Fibroblast of skin of scalp (primary cell): Measurements from ENCODE around the gene AP2A1. TPM values are rescaled to one million over a fixed set of nuclear protein-coding genes. Genes with fewer than 3 reads are reported as not detected.
A peak's percentile ranks its signal among the peaks of the same experiment; 100 is the strongest.
"Not testable (repeated sequence)": the region's sequence is repeated elsewhere in the genome, so short reads cannot be mapped to it uniquely, and the experiment has no call there.

ENCODE experiments used
- DNase-seq: peaks from one replicate; pipeline ENCODE4 v3.0.0-alpha.2; 2013
- polyA plus RNA-seq, 2 experiments: library from polyadenylated mRNA; unstranded; fragments of 120-200 nt; gene quantifications; one replicate each; pipeline ENCODE4 v1.2.1, GENCODE V29; 2013; ENCODE audit not compliant: insufficient read length in 2 of 2

The AP2A1 gene
- polyA plus RNA-seq (2013, experiment 1 of 2; ENCODE audit: insufficient read length) = 129 TPM
- polyA plus RNA-seq (2013, experiment 2 of 2; ENCODE audit: insufficient read length) = 120 TPM

- no peak for DNase-seq
These were observed at the start of gene AP2A1 for GRCh38 chr19:49766930-49767299. TSS of gene AP2A1 (plus strand) at chr19:49767001. CDS start at chr19:49767134, 133 bp downstream.

DNA sequence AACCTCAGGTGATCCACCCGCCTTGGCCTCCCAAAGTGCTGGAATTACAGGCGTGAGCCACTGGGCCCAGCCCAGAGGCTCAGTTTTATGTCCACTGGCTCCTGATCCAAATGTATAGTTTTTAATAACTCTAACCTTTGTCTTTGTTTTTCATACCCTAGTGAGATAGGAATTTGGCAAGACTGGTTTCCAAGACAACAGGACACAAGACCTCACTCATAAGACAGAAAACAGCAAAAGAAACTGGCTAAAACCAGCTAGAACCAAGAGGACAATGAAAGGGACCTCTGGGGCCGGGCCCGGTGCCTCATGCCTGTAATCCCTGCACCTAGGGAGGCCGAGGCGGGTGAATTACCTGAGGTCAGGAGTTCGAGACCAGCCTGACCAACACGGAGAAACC is 48.3 kb upstream of the AP2A1 start:
- peak; percentile 60 for DNase-seq

- no peak for DNase-seq
These were observed 47.8 kb upstream of the AP2A1 start for GRCh38 chr19:49718991-49719390.

GRCh38 chr19:49719420-49719819 is 47.4 kb upstream of the AP2A1 start:
- not testable (repeated sequence) for DNase-seq

DNA sequence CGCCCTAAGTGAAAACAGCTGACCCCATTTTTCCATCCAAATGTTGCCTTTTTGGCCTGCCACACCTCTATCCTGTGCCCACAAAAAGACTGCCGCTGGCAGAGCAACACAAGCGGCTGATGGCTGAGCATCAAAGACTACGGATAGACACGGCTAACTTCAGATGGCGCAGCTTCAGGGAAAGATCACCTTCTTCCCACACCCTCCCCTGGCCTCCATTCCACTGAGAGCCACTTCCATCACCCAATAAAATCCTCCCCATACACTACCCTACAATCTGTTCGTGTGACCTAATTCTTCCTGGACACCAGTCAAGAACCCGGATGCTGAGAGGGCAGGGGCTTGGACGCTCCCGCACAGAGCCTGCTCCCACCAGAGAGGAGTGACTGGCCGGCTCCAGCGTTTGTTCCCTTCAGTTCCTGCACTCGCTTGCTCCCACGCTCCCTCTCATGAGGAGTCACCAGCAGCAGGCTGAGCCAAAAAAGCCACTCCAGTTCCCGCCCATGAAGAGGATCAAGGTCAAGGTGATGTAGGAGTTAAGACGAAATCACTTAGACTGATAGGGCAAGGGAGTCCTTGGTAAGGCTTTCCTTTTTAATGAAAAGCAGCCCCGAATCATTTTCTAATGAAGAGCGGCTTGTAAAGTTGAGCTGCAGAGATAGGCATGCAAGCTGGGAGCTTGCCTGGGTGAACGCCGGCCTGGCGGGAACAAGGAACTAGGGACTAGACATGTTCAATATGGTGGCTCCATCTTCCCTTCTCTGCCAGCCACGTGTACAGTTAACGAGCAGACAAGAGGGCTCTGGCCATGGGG is 39.4 kb upstream of the AP2A1 start:
- no peak for DNase-seq

DNA sequence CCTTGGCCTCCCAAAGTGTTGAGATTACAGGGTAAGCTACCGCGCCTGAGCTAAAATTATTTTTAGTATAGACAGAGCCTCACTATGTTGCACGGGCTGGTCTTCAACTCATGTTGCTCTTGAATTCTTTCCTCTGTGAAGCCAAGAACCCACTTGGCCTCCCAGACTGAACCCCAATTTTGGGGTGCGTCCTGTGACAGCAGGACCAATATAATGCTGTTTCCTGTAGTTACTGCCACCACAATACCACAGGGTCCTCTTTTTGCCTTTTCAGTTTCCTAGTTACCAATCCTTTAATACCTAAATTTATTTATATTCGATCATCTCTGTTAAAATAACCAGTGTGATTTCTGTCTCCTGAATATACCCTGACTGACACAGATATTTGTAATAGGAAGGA is 36.6 kb upstream of the AP2A1 start:
- no peak for DNase-seq

DNA sequence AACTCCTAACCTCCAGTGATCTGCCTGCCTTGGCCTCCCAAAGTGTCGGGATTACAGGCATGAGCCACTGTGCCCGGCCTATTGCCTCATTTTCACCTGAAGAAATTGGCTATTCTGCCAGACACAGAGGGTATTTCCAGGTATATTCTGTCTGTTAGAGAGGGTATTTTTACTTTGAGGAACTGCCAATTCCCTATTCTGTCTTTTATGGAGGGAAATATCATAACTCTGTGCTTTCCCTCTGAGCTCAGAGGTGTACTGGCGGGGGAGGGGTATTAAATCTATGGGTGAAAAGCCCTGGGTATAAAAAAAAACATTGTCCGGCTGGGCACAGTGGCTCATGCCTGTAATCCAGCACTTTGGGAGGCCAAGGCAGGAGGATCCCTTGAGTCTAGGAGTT is 28.5 kb upstream of the AP2A1 start:
- no peak for DNase-seq

DNA sequence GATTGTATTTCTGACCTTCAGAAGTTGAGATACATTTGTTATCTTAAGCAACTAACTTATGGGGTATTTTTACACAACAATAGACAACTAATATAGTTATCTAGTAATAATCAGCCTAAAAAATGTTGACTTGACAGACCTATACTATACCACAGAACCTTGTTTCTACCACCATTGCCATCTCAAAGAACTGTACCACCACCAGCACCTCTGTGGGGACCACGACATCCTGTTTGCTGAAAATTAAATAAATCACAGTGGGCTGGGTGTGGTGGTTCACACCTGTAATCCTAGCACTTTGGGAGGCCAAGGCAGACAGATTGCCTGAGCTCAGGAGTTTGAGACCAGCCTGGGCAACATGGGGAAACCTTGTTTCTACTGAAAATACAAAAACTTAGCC is 27.7 kb upstream of the AP2A1 start:
- DNase-seq = no peak

GRCh38 chr19:49739933-49740332 is 26.9 kb upstream of the AP2A1 start:
- no peak for DNase-seq

DNA sequence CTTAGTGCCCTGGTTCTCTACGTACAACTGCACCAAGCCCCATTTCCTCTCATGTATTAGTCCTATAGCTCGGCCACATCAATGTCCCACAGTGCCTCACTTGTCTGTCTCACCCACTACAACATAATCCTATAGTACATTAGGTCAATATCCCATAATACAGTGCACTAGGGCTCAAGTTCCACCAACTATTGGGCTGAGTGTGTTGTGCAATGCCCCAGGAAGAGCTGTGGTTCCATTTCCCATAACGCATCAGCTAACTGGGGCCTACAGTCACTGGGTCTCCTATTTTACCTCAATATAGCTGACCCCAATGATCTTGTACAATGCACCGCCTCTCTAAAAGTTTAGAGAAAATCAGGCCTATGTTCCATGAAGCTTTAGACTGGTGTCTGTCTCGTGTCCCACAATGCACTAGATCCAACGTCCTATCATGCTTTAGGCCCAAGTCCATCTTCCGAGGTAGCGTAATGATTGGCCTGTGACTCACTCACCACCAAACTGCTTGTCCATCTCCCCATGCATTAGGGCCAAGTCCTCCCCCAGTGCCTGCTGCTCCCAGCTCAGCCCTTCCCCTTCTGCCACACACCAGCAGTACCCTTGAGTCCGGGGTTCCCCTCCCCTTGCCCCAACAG is 25.5 kb upstream of the AP2A1 start:
- DNase-seq = no peak

DNA sequence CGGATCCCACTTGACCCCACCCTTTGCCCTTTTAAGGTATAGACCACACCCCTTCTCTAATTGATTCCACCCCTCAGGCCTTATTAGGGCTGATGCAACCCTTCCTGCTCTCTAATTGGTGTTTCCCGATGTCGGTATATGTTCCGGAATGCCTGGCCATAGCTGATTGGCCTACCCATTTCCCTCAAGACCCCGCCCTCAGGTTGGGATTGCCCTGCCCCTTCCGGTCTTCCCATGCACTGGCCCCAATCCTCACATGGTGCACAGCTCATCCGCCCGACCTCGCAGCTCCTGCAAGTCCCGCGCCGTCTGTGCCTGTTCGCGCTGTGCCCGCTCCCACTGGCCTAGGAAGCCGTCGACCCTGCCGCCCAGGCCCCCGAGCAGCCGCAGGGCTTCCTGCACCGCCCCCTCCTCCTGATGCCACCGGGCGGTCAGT is 21.8 kb upstream of the AP2A1 start:
- no peak for DNase-seq

DNA sequence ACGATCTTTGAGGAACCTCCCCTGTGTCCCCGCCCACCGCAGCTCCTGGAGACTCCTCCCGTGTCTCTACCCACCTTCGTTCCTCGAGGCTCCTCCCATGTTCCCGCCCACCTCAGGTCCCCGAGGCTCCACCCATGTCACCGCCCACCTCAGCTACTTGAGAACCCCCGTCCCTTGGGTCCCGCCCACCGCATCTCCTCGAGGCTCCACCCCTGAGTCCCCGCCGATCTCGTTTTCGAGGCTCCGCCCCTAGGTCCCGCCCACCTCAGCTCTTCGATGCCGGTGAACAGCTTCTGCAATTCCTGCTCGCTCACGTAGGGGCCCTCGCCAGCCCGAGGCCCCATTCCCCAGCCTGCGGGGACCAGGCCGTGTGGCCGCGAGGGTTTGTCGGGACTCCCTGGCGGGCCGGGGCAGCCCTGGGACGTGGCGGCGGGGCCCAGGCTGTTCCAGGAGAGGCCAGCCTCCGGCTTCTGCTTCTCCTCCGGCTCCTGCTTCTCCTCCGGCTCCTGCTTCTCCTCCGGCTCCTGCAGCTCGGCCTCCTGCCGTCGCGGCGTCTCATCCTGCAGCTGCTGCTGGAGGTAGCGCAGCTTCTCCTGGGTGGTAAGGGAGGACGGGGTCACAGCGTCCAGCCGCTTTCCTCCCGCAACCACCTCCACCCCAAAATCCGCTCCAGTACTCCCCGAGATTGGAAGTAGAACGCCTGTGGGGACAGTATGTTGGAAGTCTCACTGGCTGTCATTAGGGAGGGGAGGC is 20.4 kb upstream of the AP2A1 start:
- peak; percentile 57 for DNase-seq

- peak; percentile 38 for DNase-seq
These were observed 17.6 kb upstream of the AP2A1 start for GRCh38 chr19:49749055-49749716.

- DNase-seq = peak; percentile 71
These were observed 17.0 kb upstream of the AP2A1 start for GRCh38 chr19:49749771-49750170.

- no peak for DNase-seq
These were observed 14.1 kb upstream of the AP2A1 start for GRCh38 chr19:49752701-49753100.

GRCh38 chr19:49755956-49756355 is 10.8 kb upstream of the AP2A1 start:
- no peak for DNase-seq

DNA sequence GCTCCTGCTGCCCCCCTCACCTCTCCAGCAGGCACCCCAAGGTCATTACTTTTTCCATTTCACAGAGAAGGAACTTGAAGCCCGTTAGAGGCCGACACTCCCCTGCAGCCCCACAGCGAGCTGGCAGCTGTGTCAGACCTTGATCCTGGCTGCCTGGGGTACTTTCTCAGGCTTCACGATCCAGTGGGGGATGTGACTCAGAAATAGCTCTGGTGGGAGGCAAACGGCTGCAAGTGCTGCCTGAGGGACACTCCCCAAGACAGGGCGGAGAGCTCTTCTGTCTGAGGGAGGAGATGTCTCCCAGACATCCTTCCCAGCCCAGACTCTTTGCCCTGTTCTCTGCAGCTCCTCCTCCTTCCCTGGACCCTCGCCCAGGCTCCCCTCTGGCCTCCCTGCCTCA is 8.5 kb upstream of the AP2A1 start:
- peak; percentile 90 for DNase-seq

GRCh38 chr19:49761249-49761624 is 5.6 kb upstream of the AP2A1 start:
- DNase-seq = no peak

- peak; percentile 53 for DNase-seq
These were observed 5.0 kb upstream of the AP2A1 start for GRCh38 chr19:49761625-49762311.

DNA sequence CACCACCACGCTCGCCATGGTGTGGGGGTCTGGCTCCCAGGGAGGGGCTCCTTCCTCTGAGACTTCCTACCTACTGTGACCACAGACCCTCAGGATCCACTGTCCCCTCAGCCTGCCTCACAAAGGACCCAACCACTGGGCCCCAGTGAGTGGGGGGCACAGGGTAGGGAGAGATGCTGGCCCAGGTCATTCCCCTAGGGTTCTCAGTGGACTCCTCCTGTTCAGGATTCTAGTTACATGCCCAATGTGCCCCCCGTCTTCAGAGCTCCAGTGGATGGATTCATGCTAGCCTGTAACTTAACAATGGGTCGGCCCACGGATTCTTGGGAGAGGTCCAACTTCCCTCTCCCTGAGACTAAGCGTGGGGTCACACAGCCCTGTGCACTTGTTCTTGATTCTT is 3.6 kb upstream of the AP2A1 start, which contains the start of gene TSKS:
TSKS (minus strand) TSS at position 77 of the 400 bp plus-strand sequence; CDS start at position 18, 59 bp downstream.
- no peak for DNase-seq

- DNase-seq = no peak
These were observed 2.5 kb upstream of the AP2A1 start for GRCh38 chr19:49764341-49764740.
